Measurements from ENCODE around the gene GOLGA6L1.

GOLGA6L1 gene

DNA sequence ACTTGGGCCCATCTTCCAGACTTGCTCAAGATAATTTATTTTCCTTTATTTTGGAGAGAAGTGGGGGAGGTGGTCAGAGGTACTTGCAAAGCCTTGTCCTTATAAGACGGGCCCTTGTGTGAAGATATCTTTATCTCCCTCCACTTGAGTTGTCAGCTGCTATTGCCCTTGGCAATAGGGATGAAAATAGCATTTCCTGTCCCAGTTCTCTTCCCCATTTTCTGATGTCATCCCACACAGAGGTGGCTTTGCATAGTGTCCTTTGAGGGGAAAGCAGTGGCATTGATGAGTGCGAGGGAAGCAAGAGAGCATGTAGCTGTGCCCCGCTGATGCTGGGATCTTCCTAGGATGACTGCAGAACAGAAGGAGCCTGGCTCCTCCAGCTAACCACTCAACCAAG, 55.4 kb downstream of the GOLGA6L1 start:
- H3K4me3 ChIP-seq (ENCODE audit: low read depth, low read length), result no peak overlapping the region
- TF ChIP-seq, protein P1, sequence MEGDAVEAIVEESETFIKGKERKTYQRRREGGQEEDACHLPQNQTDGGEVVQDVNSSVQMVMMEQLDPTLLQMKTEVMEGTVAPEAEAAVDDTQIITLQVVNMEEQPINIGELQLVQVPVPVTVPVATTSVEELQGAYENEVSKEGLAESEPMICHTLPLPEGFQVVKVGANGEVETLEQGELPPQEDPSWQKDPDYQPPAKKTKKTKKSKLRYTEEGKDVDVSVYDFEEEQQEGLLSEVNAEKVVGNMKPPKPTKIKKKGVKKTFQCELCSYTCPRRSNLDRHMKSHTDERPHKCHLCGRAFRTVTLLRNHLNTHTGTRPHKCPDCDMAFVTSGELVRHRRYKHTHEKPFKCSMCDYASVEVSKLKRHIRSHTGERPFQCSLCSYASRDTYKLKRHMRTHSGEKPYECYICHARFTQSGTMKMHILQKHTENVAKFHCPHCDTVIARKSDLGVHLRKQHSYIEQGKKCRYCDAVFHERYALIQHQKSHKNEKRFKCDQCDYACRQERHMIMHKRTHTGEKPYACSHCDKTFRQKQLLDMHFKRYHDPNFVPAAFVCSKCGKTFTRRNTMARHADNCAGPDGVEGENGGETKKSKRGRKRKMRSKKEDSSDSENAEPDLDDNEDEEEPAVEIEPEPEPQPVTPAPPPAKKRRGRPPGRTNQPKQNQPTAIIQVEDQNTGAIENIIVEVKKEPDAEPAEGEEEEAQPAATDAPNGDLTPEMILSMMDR (IDR thresholded peaks at IDR 0.05; ENCODE audit: low read depth, low read length), result no peak

DNA sequence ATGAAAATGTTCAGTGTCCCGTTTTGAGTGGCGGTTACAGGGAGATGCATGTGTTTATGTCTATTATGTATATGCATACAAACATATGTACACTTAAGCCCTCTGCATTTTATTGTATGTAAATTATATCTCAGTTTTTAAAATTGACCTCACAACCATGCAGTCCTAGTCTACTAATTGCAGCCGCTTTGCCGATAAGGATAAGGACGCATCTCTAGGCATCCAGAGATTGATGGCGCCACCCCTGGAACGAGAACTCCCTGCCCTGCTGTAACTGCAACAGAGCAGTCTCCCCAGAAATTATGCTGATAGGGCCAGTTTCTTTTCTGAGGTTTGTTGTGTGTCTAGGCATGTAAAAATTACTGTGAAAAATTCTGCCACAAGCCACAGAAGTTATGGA, 56.9 kb downstream of the GOLGA6L1 start:
- no peak overlapping the region for H3K4me3 ChIP-seq (ENCODE audit: low read depth, low read length)
- TF ChIP-seq, protein P1 (IDR thresholded peaks at IDR 0.05; ENCODE audit: low read depth, low read length), result no peak
